RPMI7951 (cell line): ENCODE results near the gene NDN. TPM values are rescaled to one million over a fixed set of nuclear protein-coding genes. Genes with fewer than 3 reads are reported as not detected.
A peak's percentile ranks its signal among the peaks of the same experiment; 100 is the strongest.

Experiments
- DNase-seq: peaks from one replicate; pipeline ENCODE4 v3.0.0-alpha.2; 2012; ENCODE audit warnings: low read depth
- total RNA-seq: library from RNA; depleted of rRNA; stranded (reverse); fragments of >200 nt; shearing (Covaris generic); gene quantifications from 2 replicates; pipeline ENCODE4 v1.2.3, GENCODE V29; 2014; rRNA removed

The NDN gene
- total RNA-seq, 1 experiment from 2014 or later: 24.0 TPM

DNA sequence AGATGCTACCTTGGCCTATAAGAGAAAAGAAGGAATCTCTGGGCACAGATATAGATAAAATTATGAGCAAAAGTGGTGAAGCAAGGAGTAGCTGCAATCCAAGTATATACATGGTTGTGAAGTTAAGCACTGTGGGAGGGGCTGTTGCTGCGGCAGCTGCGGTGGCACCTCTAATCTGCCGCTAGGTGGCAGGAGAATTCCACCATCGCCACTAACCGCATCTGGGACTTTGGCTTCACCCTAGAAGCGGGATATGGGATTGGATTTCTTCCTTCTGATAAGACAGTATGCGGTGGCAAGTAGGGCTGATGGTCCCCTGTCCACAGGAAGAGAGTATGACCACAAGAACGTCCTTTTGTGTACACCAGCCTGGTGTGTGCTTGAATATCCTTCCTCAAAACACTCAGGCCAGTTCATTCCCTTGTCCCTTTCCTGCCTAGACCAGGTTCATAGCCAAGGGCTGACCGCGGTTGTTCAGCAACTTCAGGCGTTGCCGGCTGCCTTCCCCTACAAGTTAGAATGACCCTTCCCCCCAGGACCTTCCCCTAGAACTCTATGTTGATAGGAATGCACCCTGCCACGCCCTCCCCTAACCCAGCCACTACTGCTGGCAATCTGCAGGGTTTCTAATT lies 44.6 kb downstream of the NDN start:
- DNase-seq: peak; percentile 58

Other genes with a start within 250 kb of the NDN start
- not detected in 2 replicates for gene GOLGA6L2, start 240.1 kb downstream of the NDN start, total RNA-seq
- 3.5 and 3.6 TPM in 2 replicates for gene MKRN3, start 121.6 kb downstream of the NDN start, total RNA-seq
- gene MAGEL2, start 39.4 kb downstream of the NDN start, total RNA-seq: not detected in 2 replicates